ENCODE measurements around the gene STX18.

DNA sequence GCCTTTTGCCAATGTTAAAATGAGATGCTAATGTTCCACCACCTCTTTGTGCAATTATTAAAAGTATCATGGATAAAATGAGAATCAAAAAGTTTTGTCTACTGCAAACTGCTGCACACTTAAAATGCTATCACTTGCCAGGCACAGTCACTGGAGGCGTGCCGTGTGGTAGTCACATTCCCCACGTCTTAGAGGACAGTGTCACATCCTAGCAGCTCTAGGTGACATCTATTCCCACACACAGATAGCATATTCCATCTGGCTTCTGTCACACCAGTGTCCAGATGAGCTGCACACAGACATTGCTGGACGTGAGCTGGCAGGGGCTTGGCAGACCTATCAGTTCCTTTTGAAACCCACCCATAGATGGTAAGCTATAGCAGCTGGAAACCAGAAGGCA lies 107.9 kb downstream of the STX18 start:
- no peak for TF ChIP-seq POLR2AphosphoS5 (IDR thresholded peaks at IDR 0.05)
- TF ChIP-seq, protein P1, sequence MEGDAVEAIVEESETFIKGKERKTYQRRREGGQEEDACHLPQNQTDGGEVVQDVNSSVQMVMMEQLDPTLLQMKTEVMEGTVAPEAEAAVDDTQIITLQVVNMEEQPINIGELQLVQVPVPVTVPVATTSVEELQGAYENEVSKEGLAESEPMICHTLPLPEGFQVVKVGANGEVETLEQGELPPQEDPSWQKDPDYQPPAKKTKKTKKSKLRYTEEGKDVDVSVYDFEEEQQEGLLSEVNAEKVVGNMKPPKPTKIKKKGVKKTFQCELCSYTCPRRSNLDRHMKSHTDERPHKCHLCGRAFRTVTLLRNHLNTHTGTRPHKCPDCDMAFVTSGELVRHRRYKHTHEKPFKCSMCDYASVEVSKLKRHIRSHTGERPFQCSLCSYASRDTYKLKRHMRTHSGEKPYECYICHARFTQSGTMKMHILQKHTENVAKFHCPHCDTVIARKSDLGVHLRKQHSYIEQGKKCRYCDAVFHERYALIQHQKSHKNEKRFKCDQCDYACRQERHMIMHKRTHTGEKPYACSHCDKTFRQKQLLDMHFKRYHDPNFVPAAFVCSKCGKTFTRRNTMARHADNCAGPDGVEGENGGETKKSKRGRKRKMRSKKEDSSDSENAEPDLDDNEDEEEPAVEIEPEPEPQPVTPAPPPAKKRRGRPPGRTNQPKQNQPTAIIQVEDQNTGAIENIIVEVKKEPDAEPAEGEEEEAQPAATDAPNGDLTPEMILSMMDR (IDR thresholded peaks at IDR 0.05), result no peak
